AG09309 (cell line): ENCODE measurements around the gene MAD1L1.

Experiments
- DNase-seq: peaks from one replicate; pipeline ENCODE4 v3.0.0-alpha.2; 2010; ENCODE audit warnings: low read depth
- H3K4me3 ChIP-seq: 2 replicates; pipeline ENCODE4 v1.5.1; 2011; ENCODE audit warnings: mild to moderate bottlenecking, low read depth, low read length, moderate library complexity; ENCODE audit not compliant: control insufficient read depth
- TF ChIP-seq, protein P1 (sequence below): IDR thresholded peaks from 2 replicates; pipeline ENCODE4 v1.5.1; 2011; ENCODE audit warnings: mild to moderate bottlenecking, low read depth, low read length, inconsistent platforms; ENCODE audit not compliant: insufficient read depth, control insufficient read depth; ENCODE audit errors: missing control alignments

The MAD1L1 gene

GRCh38 chr7:2099048-2099957 is 133.4 kb downstream of the MAD1L1 start:
- H3K4me3 ChIP-seq = no peak overlapping the region
- TF ChIP-seq, protein P1, sequence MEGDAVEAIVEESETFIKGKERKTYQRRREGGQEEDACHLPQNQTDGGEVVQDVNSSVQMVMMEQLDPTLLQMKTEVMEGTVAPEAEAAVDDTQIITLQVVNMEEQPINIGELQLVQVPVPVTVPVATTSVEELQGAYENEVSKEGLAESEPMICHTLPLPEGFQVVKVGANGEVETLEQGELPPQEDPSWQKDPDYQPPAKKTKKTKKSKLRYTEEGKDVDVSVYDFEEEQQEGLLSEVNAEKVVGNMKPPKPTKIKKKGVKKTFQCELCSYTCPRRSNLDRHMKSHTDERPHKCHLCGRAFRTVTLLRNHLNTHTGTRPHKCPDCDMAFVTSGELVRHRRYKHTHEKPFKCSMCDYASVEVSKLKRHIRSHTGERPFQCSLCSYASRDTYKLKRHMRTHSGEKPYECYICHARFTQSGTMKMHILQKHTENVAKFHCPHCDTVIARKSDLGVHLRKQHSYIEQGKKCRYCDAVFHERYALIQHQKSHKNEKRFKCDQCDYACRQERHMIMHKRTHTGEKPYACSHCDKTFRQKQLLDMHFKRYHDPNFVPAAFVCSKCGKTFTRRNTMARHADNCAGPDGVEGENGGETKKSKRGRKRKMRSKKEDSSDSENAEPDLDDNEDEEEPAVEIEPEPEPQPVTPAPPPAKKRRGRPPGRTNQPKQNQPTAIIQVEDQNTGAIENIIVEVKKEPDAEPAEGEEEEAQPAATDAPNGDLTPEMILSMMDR = no peak
- DNase-seq = no peak

- no peak for DNase-seq
- TF ChIP-seq, protein P1 = no peak
- no peak overlapping the region for H3K4me3 ChIP-seq
Observed at GRCh38 chr7:2098496-2098895, 134.2 kb downstream of the MAD1L1 start.

DNA sequence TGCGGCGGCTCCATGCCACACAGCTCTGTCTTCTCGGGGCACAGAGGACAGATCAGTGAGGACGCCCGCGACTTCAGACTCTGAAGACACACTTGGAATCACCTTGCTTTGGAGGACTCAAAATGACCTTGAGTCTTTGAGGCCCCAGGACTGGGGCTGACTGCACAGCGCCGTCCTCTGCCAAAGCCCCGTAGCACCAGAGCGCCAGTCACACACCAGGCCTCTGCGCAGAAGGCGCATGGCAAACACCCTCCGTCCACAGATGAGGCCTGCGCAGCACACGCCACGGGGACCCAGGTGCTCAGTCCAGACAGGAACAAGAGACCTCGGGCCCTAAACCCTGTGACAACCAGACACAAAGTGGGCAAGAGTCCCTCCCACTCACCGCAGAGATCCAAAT is 134.7 kb downstream of the MAD1L1 start:
- TF ChIP-seq, protein P1 = no peak
- H3K4me3 ChIP-seq = no peak overlapping the region
- no peak for DNase-seq

- H3K4me3 ChIP-seq = no peak overlapping the region
- no peak for DNase-seq
- TF ChIP-seq, protein P1 = no peak
Observed at GRCh38 chr7:2097492-2097891, 135.3 kb downstream of the MAD1L1 start.

DNA sequence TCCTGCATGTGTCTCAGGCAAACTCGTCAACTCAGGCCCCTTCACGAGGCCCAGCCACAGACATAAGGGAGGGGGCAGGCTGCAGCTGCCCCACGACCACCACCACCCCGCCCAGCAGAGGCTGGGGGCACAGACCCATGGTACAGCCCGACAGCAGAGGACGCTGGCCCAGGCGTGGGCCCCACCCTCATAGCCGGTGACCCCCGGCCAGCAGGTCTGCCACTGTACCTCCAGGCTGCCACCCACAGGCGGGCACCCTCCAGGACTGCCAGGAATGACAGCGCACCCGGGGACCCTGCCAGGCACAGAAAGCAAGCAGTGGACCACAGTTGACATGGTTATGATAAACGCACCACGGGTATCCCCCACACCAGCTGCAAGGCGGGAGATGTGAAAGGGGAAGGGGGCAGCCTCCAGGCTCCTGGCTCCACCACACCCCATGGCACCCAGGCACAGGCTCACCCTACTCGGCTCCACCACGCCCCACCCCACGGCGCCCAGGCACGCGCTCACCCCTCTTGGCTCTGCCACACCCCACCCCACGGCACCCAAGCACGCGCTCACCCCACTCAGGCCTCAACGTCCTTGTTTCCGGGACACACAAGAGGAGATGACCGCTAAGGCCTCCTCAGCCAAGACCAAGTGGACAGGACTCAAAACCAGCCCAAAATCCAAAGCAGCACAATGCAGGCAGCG is 135.9 kb downstream of the MAD1L1 start:
- TF ChIP-seq, protein P1 = no peak
- no peak overlapping the region for H3K4me3 ChIP-seq
- DNase-seq = no peak

- TF ChIP-seq, protein P1 = no peak
- DNase-seq = no peak
- no peak overlapping the region for H3K4me3 ChIP-seq
Observed at GRCh38 chr7:2095436-2095835, 137.3 kb downstream of the MAD1L1 start.
